ENCODE results near the gene TBKBP1.
A peak's percentile ranks its signal among the peaks of the same experiment; 100 is the strongest.

Gene TBKBP1

GRCh38 chr17:47716375-47716774 lies 22.4 kb downstream of the TBKBP1 start:
- DNase-seq, result no peak

DNA sequence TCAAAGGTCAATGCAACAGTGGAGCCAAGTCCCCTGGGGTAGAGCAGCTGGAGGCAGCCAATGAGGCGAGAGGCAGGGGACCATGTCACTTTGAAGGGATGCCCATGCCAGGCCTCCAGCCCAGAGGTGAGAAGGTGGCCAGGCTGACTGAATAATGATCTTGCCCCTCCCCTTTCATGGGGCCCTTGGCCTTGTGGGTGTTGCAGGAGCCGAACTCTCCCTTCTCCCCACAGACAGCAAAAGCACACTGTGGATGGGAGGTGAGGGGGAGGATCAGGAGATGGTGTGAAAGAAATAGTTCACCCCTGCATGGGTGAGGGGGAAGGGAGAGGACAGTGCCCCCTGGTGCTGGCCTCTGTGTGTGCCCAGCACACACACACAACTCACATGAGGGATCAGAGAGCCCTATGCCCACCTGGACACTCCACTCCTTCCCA lies 23.3 kb downstream of the TBKBP1 start:
- no peak for DNase-seq

- DNase-seq, result no peak
These were observed 24.1 kb downstream of the TBKBP1 start for GRCh38 chr17:47717979-47718621.

- no peak for DNase-seq
These were observed 24.9 kb downstream of the TBKBP1 start for GRCh38 chr17:47718634-47719405.

DNA sequence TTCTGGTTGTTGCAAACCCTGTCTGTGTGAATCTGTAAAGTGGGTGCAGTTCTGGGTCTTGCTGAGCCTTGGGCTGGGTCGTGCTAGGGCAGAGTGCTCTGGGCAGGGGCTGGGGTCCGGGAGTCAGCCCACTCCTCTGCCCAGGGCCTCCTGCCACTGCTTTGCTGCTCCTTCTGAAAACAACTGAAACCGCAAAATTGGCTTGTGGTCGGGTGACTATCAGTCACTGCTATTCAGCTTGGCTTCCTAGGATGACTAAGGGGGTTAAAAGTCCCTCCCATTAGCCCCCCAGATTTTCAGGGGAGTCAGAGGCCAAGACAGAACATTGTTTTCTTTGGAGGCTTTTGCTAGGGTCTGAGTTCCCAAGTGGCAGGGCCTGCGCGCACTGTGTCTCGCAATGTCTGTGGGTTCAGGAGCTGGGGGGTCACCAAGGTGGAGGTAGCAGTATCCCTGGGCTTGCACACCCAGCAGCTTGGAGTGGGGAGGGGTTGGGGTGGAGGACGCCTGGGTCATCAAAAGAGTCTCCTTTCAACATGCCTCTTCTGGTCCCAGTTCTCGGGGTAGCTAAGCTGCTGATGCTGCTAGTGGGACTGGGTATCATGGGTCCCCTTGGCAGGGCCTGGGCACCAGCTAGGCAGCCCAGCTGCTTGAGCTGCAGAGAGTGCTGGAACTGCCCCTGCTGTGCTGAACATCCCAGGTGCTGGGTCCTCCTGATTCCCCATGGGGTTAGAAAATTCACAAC lies 25.6 kb downstream of the TBKBP1 start:
- no peak for DNase-seq

- DNase-seq, result no peak
These were observed 26.2 kb downstream of the TBKBP1 start for GRCh38 chr17:47720196-47720595.

DNA sequence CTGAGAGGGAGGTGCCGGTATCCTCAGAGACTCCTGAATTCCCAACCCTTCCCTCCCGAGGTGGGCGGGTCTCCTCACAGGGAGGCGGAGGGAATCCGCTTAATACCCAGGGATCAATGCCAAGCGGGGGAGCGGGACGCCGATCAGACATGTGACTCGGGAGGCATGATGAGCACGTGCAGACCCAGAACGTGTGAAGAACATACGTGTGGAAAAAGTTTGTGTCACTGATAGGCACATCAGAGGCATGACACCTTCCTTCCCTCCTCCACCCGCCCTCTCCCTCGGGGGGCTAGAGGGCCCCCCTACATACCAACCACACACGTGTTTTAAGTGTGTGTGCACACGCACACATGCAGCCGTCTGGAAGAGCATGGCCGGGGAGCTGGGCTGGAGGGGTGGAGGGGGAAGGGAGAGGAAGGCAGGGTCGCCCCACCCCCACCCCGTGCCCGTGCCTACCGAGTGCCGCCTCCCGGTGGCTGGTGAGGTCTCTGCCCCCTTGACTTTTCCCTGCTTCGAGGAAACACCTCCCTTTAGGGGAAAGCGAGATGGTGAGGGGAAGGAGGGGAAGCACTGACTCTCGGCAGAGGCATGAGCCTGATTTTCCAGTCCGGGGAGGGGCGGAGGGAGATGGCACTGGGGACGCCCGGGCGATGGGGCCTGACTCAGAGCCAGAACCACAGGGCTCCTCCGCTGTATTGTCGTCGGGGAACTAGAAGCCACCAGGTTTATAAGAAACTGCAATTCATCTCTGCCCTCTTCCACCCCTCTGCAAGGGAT lies 27.0 kb downstream of the TBKBP1 start:
- no peak for DNase-seq

DNA sequence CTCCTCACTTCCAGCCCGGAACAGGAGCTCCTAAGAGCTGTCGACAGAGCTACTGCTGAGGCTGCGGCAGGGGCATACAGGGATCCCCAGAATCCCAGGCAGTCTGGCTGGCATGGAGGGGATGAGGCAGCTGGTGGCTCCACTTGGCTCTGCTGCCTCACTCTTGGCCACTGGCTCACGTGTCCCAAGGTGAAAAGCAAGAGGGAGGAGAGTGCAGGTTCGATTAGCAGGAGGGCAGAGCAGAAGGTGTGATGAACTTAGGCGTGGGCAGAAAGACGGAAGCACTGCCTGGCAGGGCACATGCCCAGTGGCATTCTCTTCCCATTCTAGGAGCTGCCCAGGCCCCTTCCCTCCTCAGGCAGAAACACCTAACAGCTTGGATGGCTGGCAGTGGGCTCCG lies 27.8 kb downstream of the TBKBP1 start:
- DNase-seq, result no peak

GRCh38 chr17:47724705-47725104 lies 30.7 kb downstream of the TBKBP1 start:
- no peak for DNase-seq

- no peak for DNase-seq
These were observed 31.6 kb downstream of the TBKBP1 start for GRCh38 chr17:47725446-47726111.

GRCh38 chr17:47726796-47727703 lies 33.1 kb downstream of the TBKBP1 start:
- DNase-seq, result no peak

DNA sequence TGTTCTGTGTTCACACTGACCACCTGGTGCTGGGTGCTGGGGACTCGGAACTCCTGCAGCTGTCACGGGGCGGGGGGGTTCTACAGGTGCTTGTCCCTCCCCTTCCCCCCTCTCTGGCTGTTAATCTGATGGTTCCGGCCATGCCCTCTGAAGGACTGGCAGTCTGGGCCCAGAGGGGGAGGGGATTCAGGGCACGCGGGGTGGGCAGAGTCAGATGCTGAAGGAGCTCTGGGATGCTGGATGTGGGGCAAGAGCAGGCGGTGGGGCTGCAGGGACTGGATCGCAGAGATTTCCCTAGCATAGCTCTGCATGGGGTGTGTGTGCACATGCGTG lies 33.7 kb downstream of the TBKBP1 start:
- DNase-seq, result no peak

- no peak for DNase-seq
These were observed 34.4 kb downstream of the TBKBP1 start for GRCh38 chr17:47728214-47728877.

- DNase-seq, result no peak
These were observed 35.5 kb downstream of the TBKBP1 start for GRCh38 chr17:47729476-47729875.

- DNase-seq, result no peak
These were observed 36.7 kb downstream of the TBKBP1 start for GRCh38 chr17:47730681-47731080.

GRCh38 chr17:47731396-47731795 lies 37.4 kb downstream of the TBKBP1 start:
- no peak for DNase-seq

GRCh38 chr17:47732399-47733046 lies 38.6 kb downstream of the TBKBP1 start:
- DNase-seq, result no peak

- DNase-seq, result peak; percentile 14
These were observed 39.2 kb downstream of the TBKBP1 start, which contains the start of gene TBX21 for GRCh38 chr17:47733047-47733673. TBX21 (plus strand) TSS chr17:47733236; CDS start chr17:47733455, 219 bp downstream.

- DNase-seq, result no peak
These were observed 39.9 kb downstream of the TBKBP1 start for GRCh38 chr17:47733674-47734410.

All from NCI-H2081 treated with DMSO at 0.1 percent for 48 hours (cell line).